HG03442 (cell line): ENCODE data around the gene CADM4.

Experiments used
- ATAC-seq: cut with Tn5 transposase; IDR thresholded peaks from one replicate; pipeline ENCODE4 v1.9.1; 2021; ENCODE audit warnings: mild to moderate bottlenecking, moderate library complexity; ENCODE audit not compliant: unreplicated experiment

The CADM4 gene

GRCh38 chr19:43634872-43635560 is 4.6 kb downstream of the CADM4 start:
- no peak for ATAC-seq

- no peak for ATAC-seq
Measured at GRCh38 chr19:43634506-43634871, 5.2 kb downstream of the CADM4 start.

GRCh38 chr19:43634068-43634467 is 5.6 kb downstream of the CADM4 start:
- no peak for ATAC-seq

GRCh38 chr19:43633520-43633919 is 6.1 kb downstream of the CADM4 start:
- ATAC-seq: no peak

- no peak for ATAC-seq
Measured at GRCh38 chr19:43631491-43631890, 8.2 kb downstream of the CADM4 start.

GRCh38 chr19:43628646-43629326 is 10.9 kb downstream of the CADM4 start:
- ATAC-seq: no peak

- ATAC-seq: no peak
Measured at GRCh38 chr19:43626838-43627237, 12.8 kb downstream of the CADM4 start.

- no peak for ATAC-seq
Measured at GRCh38 chr19:43625918-43626579, 13.6 kb downstream of the CADM4 start.

- ATAC-seq: no peak
Measured at GRCh38 chr19:43624933-43625332, 14.7 kb downstream of the CADM4 start.

GRCh38 chr19:43623889-43624670 is 15.6 kb downstream of the CADM4 start:
- ATAC-seq: no peak

GRCh38 chr19:43622956-43623355 is 16.7 kb downstream of the CADM4 start:
- ATAC-seq: no peak

- ATAC-seq: no peak
Measured at GRCh38 chr19:43622070-43622469, 17.6 kb downstream of the CADM4 start.

GRCh38 chr19:43620061-43621001 is 19.3 kb downstream of the CADM4 start:
- no peak for ATAC-seq

GRCh38 chr19:43619262-43620060 is 20.2 kb downstream of the CADM4 start, which contains the start of gene ZNF428:
ZNF428 (minus strand) TSS chr19:43619629; CDS start chr19:43614304, 5,325 bp downstream.
- ATAC-seq: peak; percentile 81

- peak; percentile 26 for ATAC-seq
Measured at GRCh38 chr19:43618921-43619261, 20.8 kb downstream of the CADM4 start.

GRCh38 chr19:43616954-43617353 is 22.7 kb downstream of the CADM4 start:
- no peak for ATAC-seq

- no peak for ATAC-seq
Measured at GRCh38 chr19:43616306-43616705, 23.3 kb downstream of the CADM4 start.

- ATAC-seq: no peak
Measured at GRCh38 chr19:43612374-43612773, 27.3 kb downstream of the CADM4 start.

GRCh38 chr19:43611788-43612187 is 27.9 kb downstream of the CADM4 start, which contains the start of gene SRRM5:
SRRM5 (plus strand) TSS chr19:43612088; CDS start chr19:43612122, 34 bp downstream.
- ATAC-seq: no peak
